ENCODE measurements around the gene DDX19B. TPM values are rescaled to one million over a fixed set of nuclear protein-coding genes. Genes with fewer than 3 reads are reported as not detected.

DDX19B gene
- polyA plus RNA-seq, 1 donor (not counting 4 experiments of a cell fraction or from before 2014, with no cell fraction given) = 24.6 TPM

GRCh38 chr16:70250748-70251628, 48.0 kb upstream of the DDX19B start:
- Histone ChIP-seq H3K79me2 (ENCODE audit: control insufficient read depth, insufficient read depth, low read length) (peaks cover 26% of the 10 kb centered on the region), H3K4me1 (ENCODE audit: control insufficient read depth, extremely low read depth, insufficient read depth, low read length) (no peaks in the 10 kb centered on the region), H3K9me1 (ENCODE audit: control insufficient read depth, extremely low read depth, insufficient read depth, low read length) (no peaks in the 10 kb centered on the region), H3K9ac (ENCODE audit: control insufficient read depth, extremely low read depth, insufficient read depth, low read length) (peak overlapping the region; percentile 83), H2AFZ (ENCODE audit: control insufficient read depth, low read length) (no peak overlapping the region), H3K9me3 (ENCODE audit: control insufficient read depth, low read depth, low read length) (no peaks in the 10 kb centered on the region), H3K4me2 (ENCODE audit: control insufficient read depth, extremely low read depth, insufficient read depth, low read depth, low read length) (peak overlapping the region; percentile 87), H4K20me1 (ENCODE audit: control insufficient read depth, extremely low read depth, insufficient read depth, low read length) (peaks cover 8% of the 10 kb centered on the region), H3K27me3 (ENCODE audit: control insufficient read depth, extremely low read depth, insufficient read depth, low read length) (no peaks in the 10 kb centered on the region), H3K27ac (ENCODE audit: control insufficient read depth, insufficient read depth, low read length) (peak overlapping the region; percentile 47), H3K4me3 (ENCODE audit: control insufficient read depth in 2 of 3, extremely low read depth in 1 of 3, insufficient read depth in 2 of 3, low read depth in 1 of 3, low read length in 3 of 3) (peak overlapping the region; percentile 63 to 79 (median 69)), H3K36me3 (ENCODE audit: control insufficient read depth in 2 of 2, extremely low read depth in 1 of 2, insufficient read depth in 2 of 2, low read length in 2 of 2) (peaks cover 22 to 29% of the 10 kb centered on the region in 2 experiments)
- DNase-seq (ENCODE audit: low read depth, low spot score) (no peak), FAIRE-seq (no peak)
- peak in 1 of 3 experiments; percentile 17 for TF ChIP-seq CTCF (optimal IDR thresholded peaks at IDR 0.05 in 1 of 3, IDR thresholded peaks at IDR 0.05 in 1 of 3, conservative IDR thresholded peaks at IDR 0.05 in 1 of 3; ENCODE audit: extremely low read depth in 1 of 3, insufficient read depth in 2 of 3, low read length in 3 of 3)
- no peak for TF ChIP-seq EZH2 (IDR thresholded peaks at IDR 0.05; ENCODE audit: low read length)
- dilution Hi-C loops (cut with MboI; ENCODE audit: extremely low pct_ligation_motif_present, low sequenced_read_pairs) = no loop called here

GRCh38 chr16:70251629-70252354, 47.2 kb upstream of the DDX19B start, which contains the start of gene EXOSC6:
TSS of gene EXOSC6 (minus strand) at chr16:70251940. CDS start at chr16:70251900, 40 bp downstream.
- dilution Hi-C loops (cut with MboI; ENCODE audit: extremely low pct_ligation_motif_present, low sequenced_read_pairs) = no loop called here
- H3K36me3 ChIP-seq (ENCODE audit: control insufficient read depth in 2 of 2, extremely low read depth in 1 of 2, insufficient read depth in 2 of 2, low read length in 2 of 2) = peaks cover 29 to 31% of the 10 kb centered on the region in 2 experiments
- FAIRE-seq (no peak), DNase-seq (ENCODE audit: low read depth, low spot score) (peak; percentile 65)
- H4K20me1 ChIP-seq (ENCODE audit: control insufficient read depth, extremely low read depth, insufficient read depth, low read length) = peaks cover 8% of the 10 kb centered on the region
- H3K27ac ChIP-seq (ENCODE audit: control insufficient read depth, insufficient read depth, low read length) = peak within 1 kb of the TSS; percentile 58
- H3K27me3 ChIP-seq (ENCODE audit: control insufficient read depth, extremely low read depth, insufficient read depth, low read length) = no peaks in the 10 kb centered on the region
- peak within 1 kb of the TSS; percentile 63 to 79 (median 69) for H3K4me3 ChIP-seq (ENCODE audit: control insufficient read depth in 2 of 3, extremely low read depth in 1 of 3, insufficient read depth in 2 of 3, low read depth in 1 of 3, low read length in 3 of 3)
- H3K79me2 ChIP-seq (ENCODE audit: control insufficient read depth, insufficient read depth, low read length) = peaks cover 26% of the 10 kb centered on the region
- H3K4me1 ChIP-seq (ENCODE audit: control insufficient read depth, extremely low read depth, insufficient read depth, low read length) = no peaks in the 10 kb centered on the region
- peak within 1 kb of the TSS; percentile 83 for H3K9ac ChIP-seq (ENCODE audit: control insufficient read depth, extremely low read depth, insufficient read depth, low read length)
- peak within 1 kb of the TSS; percentile 46 for H2AFZ ChIP-seq (ENCODE audit: control insufficient read depth, low read length)
- no peaks in the 10 kb centered on the region for H3K9me1 ChIP-seq (ENCODE audit: control insufficient read depth, extremely low read depth, insufficient read depth, low read length)
- TF ChIP-seq CTCF (optimal IDR thresholded peaks at IDR 0.05 in 1 of 3, IDR thresholded peaks at IDR 0.05 in 1 of 3, conservative IDR thresholded peaks at IDR 0.05 in 1 of 3; ENCODE audit: extremely low read depth in 1 of 3, insufficient read depth in 2 of 3, low read length in 3 of 3) (peak; percentile 83 to 96 (median 88)), EZH2 (IDR thresholded peaks at IDR 0.05; ENCODE audit: low read length) (no peak)
- peak within 1 kb of the TSS; percentile 87 for H3K4me2 ChIP-seq (ENCODE audit: control insufficient read depth, extremely low read depth, insufficient read depth, low read depth, low read length)
- no peaks in the 10 kb centered on the region for H3K9me3 ChIP-seq (ENCODE audit: control insufficient read depth, low read depth, low read length)
